Measurements from ENCODE around the gene NCAPD3.

NCAPD3 gene

DNA sequence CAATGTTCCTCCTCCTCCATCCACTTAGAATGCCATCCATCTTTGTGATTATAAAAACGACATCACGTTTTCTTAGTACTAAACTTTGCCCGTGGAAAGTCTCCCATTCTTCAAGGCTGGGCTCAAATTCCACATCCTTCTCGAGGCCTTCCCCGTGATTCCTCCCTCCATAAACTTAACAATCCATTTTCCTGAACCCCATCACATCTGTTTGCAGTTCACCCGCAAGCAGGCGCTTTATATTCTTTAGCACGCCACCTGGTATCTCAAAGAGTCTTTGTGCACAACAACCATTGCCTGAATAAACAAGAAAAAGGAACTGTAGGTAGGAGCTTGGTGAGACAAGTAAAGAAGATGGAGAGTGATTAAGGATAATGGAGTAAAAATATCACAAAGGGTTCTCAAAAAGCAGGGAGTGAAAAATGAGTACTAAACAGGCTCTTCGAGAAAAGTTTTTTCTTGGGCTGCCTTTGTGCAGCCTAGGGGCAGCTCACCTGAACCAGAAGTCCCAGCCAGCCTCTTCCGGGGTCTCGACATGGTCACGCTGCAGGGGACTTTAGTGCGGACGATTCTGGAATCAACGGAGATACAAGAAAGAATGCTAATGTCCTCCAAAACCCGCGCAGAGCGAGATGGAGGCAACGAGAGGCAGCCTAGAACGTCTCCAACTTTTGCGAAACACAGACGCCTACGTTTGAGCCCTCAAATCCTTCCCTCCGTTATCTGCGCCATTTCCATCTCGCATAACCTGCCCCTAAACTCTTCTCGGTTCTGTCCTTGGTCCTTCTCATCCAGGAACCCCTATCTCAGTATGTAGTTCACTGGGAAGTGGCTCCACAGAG, 28.8 kb upstream of the NCAPD3 start:
- no peak for DNase-seq (ENCODE audit: low read depth in 2 of 2)

DNA sequence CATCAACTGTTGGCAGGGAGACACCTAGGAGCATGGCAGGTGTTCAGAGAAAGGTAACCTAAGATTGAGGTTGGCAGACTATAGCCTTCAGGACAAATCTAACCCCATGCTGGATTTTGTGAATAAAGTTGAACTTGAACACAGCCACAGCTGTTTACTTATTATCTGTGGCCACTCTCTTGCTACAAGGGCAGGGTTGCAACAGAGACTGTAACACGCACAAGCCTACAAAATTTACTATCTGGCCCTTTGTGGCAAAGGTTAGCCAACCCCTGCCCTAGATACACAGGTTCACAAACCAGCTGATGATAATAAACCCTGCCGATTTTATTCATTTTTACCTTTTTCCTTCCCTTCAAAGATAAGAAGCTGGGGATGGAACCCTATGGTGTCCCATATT, 26.9 kb upstream of the NCAPD3 start:
- no peak for DNase-seq (ENCODE audit: low read depth in 2 of 2)

DNA sequence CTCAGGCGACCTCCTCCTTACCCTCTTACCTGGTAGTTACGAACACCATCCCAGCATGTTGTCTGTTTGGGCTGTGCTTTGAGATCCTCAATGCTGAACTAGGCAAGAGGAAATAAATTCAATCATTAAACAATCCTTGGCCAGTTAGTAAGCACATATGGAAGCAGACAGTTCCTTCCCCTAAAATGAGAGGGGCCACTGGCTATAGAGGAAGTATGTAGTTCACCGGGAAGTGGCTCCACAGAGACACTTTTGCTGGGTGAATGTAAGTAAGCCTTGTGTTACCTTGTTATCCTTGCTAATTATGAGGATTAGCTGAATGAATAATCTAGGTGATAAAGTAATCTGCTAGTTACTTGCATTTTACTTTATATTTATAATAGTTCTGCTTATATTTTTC, 26.5 kb upstream of the NCAPD3 start:
- DNase-seq (ENCODE audit: low read depth in 2 of 2) = no peak

GRCh38 chr11:134248910-134249480, 25.2 kb upstream of the NCAPD3 start:
- no peak for DNase-seq (ENCODE audit: low read depth in 2 of 2)

DNA sequence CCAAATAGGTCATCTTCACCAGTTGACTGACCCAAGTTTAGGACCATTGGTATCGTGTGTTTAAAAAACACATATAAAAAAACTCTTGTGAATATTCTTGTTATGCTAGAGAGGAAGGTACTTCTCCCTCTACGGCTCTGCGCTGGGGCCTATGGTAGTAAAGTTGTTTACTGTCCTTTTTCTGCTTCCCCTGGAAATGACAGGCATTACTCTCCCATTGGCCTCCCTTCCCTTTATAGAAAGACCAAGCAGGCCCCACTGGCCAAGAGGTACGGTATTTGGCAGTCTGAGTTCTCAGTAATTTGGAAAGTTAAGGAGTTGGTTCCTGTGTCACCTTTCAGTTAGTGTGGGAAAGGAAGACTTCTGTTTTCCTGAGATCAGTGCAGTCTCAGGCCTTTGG, 22.9 kb upstream of the NCAPD3 start:
- DNase-seq (ENCODE audit: low read depth in 2 of 2) = no peak

DNA sequence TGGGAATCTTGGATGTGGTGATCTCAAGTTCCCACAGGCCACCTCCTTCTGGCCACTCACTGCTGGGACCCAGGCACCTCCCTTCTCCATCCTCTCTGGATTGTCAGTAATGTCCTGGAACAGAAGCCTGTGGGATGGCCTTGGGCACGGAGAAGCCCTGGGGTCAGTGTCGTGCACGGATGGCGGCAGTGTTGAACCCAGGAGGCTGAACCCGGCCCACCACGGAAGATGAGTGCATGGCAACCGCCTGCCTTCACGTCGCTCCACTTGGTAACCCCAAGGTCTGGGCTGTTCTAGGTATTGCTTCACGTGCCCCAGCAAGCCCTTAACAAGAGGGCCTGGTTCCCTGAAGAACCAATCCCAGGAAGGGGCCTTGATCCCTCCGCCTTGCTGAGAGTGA, 22.3 kb upstream of the NCAPD3 start:
- DNase-seq (ENCODE audit: low read depth in 2 of 2) = no peak

- DNase-seq (ENCODE audit: low read depth in 2 of 2) = no peak
Observed at GRCh38 chr11:134245434-134245833, 21.7 kb upstream of the NCAPD3 start.

GRCh38 chr11:134244593-134244992, 20.8 kb upstream of the NCAPD3 start:
- no peak for DNase-seq (ENCODE audit: low read depth in 2 of 2)

GRCh38 chr11:134243913-134244312, 20.1 kb upstream of the NCAPD3 start:
- no peak for DNase-seq (ENCODE audit: low read depth in 2 of 2)

DNA sequence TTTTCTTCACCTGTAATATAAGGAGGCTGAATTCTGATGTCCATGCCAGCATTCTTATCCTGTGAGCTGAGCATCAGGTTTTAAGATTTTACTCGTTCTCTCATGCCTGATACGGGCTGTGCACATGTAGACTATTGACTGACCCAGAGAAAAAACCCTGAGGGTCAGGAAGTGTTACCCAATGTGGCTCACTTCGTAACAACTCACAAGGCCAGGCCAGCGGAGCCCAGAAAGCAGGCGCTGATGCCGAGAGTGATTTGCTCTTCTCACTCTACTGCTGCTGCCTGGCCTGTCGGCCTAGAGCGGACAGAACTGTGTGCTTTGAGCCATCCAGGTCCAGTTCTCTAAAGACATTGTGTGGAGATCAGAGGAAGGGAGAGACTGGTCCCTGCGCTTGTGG, 18.6 kb upstream of the NCAPD3 start:
- DNase-seq (ENCODE audit: low read depth in 2 of 2) = no peak

DNA sequence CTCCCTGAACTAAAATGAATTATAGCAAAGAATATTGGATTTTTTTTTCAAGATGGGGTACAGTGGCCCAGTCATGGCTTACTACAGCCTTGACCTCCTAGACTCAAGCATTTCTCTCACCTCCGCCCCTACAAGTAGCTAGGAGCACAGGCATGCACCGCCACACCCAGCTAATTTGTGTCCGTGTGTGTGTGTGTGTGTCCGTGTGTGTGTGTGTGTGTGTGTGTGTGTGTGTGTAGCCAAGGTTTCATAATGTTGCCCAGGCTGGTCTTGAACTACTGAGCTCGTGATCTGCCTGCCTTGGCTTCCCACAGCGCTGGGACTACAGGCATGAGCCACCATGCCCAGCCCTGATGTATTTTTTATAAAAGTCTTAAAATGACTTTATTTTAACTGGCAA, 16.8 kb upstream of the NCAPD3 start:
- DNase-seq (ENCODE audit: low read depth in 2 of 2) = no peak

- no peak for DNase-seq (ENCODE audit: low read depth in 2 of 2)
Observed at GRCh38 chr11:134238956-134239355, 15.2 kb upstream of the NCAPD3 start.

- DNase-seq (ENCODE audit: low read depth in 2 of 2) = no peak
Observed at GRCh38 chr11:134237557-134237922, 13.8 kb upstream of the NCAPD3 start.

DNA sequence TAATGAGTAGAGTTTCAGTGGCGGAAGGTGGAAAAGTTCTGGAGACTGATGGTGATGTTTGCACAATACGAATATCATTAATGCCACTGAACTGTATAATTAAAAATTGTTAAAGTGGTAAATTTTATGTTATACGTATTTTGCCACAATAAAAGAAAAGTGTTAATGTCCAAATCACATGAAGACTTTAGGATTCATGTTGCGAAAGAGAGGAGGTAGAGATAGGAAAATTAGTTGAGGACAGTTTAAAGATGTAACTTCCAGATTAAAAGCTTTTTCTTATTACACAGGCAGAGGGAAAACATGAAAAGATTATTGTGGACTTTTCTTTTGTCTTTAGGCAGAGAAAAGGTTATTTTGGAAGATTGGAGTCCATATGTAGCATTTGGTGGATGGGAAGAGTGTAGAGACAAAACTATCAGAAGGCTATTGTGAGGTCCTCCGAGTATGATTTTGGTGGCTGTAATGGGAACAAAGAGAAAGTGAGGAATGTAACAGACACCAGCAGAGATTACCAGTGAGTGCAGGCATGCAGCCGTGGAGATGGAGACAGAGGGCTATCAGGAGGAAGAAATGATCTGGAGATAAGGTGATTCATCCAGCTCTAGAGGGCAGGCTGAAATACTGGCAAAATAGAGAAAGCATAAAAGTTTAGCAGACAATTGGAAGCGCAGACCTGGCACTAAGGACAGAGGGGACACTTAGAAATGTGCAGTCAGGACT, 13.2 kb upstream of the NCAPD3 start:
- no peak for DNase-seq (ENCODE audit: low read depth in 2 of 2)

DNA sequence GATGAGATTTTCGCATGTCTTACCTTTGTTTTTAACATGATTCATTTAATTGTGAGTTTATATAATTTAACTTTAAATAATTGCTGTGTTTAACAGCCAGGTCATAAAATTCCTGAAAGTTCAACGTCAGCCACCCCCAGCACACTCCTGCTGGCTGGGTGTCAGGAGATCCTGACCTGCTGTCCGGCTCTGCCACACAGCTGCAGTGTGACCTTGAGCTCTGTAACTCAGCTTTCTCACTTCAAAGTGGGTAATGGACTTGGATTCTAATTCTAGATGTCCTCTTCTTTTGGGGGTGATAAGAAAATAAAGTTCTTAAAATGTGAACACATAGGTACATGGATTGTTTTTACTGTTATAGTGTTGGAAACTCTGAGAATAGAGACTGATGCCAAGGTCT, 11.6 kb upstream of the NCAPD3 start:
- DNase-seq (ENCODE audit: low read depth in 2 of 2) = no peak

- no peak for DNase-seq (ENCODE audit: low read depth in 2 of 2)
Observed at GRCh38 chr11:134233729-134234179, 10.0 kb upstream of the NCAPD3 start.

GRCh38 chr11:134231958-134232659, 8.3 kb upstream of the NCAPD3 start:
- no peak for DNase-seq (ENCODE audit: low read depth in 2 of 2)

- no peak for DNase-seq (ENCODE audit: low read depth in 2 of 2)
Observed at GRCh38 chr11:134230339-134230738, 6.6 kb upstream of the NCAPD3 start.

GRCh38 chr11:134229126-134229790, 5.5 kb upstream of the NCAPD3 start:
- DNase-seq (ENCODE audit: low read depth in 2 of 2) = no peak

DNA sequence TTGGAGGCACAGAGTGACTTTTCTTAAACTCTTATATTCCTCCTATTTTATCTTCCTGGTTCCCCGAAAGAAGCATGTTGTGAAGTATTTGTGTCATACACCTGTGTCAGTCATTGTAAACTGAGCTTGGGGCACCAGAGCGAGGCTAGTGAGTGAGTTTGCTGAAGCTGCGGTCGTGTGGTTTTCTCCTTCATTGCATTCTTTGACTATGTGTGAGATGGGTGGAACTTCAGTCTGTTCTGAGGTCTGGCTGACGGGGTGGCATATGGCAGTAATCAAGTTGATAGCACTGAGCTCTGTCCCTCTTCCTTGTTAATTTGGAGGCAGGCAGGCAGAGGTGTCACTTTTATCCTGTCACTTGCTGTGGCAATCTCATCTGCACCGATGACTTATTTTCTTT, 4.9 kb upstream of the NCAPD3 start:
- no peak for DNase-seq (ENCODE audit: low read depth in 2 of 2)

DNA sequence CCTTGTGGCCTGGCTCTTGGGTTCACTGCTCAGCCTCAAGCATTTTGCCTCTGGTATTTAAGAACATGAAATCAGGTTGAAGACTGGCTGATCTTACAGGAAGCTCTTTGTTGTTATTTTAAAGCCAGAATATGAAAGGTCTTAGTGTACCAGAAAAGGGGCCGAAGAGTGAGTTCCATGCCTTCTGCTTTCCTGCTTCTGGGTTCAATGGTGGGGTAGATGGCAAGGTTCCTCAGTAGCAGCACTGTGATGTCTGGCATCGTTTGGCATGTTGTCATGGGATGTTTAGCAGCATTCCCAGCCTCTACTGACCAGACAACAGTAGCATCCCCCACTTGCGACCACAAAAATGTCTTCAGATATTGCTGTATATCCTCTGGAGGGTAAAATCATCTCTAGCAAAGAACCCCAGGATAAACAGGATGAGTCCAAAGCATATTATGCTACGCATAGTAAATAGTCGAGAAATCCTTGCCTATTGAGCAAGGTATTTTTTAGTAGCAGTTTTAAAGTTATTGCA, 3.1 kb upstream of the NCAPD3 start:
- DNase-seq (ENCODE audit: low read depth in 2 of 2) = no peak

Data from stimulated activated CD8-positive, alpha-beta memory T cell treated with anti-CD3 and anti-CD28 coated beads, Interleukin-2, amount 100 ng/mL, for 48 hours (primary cell).